ENCODE data around the gene ZSCAN5C.

GRCh38 chr19:56167064-56167578 lies 35.0 kb upstream of the ZSCAN5C start:
- TF ChIP-seq CTCF (conservative IDR thresholded peaks at IDR 0.05) (no peak), ZFX (IDR thresholded peaks at IDR 0.05) (no peak)

Measured in C4-2B (cell line).